ENCODE results near the gene ROMO1.
A peak's percentile ranks its signal among the peaks of the same experiment; 100 is the strongest.
"Not testable (repeated sequence)": the region's sequence is repeated elsewhere in the genome, so short reads cannot be mapped to it uniquely, and the experiment has no call there.

The ROMO1 gene

GRCh38 chr20:35729836-35730582 is 30.8 kb downstream of the ROMO1 start:
- no peak for DNase-seq (ENCODE audit: low read depth, low spot score)

- no peak for DNase-seq (ENCODE audit: low read depth, low spot score)
Observed at GRCh38 chr20:35730583-35731468, 31.6 kb downstream of the ROMO1 start.

GRCh38 chr20:35731469-35731788 is 32.2 kb downstream of the ROMO1 start:
- DNase-seq (ENCODE audit: low read depth, low spot score) = no peak

- DNase-seq (ENCODE audit: low read depth, low spot score) = no peak
Observed at GRCh38 chr20:35731862-35732643, 32.8 kb downstream of the ROMO1 start.

GRCh38 chr20:35732644-35732982 is 33.4 kb downstream of the ROMO1 start:
- DNase-seq (ENCODE audit: low read depth, low spot score) = no peak

- no peak for DNase-seq (ENCODE audit: low read depth, low spot score)
Observed at GRCh38 chr20:35734374-35734773, 35.2 kb downstream of the ROMO1 start.

GRCh38 chr20:35734777-35735649 is 35.8 kb downstream of the ROMO1 start:
- DNase-seq (ENCODE audit: low read depth, low spot score) = no peak

GRCh38 chr20:35735826-35736470 is 36.7 kb downstream of the ROMO1 start:
- no peak for DNase-seq (ENCODE audit: low read depth, low spot score)

- no peak for DNase-seq (ENCODE audit: low read depth, low spot score)
Observed at GRCh38 chr20:35737865-35738333, 38.7 kb downstream of the ROMO1 start.

- DNase-seq (ENCODE audit: low read depth, low spot score) = no peak
Observed at GRCh38 chr20:35738410-35739179, 39.4 kb downstream of the ROMO1 start.

GRCh38 chr20:35739294-35740163 is 40.3 kb downstream of the ROMO1 start:
- DNase-seq (ENCODE audit: low read depth, low spot score) = no peak

- peak; percentile 100 for DNase-seq (ENCODE audit: low read depth, low spot score)
Observed at GRCh38 chr20:35741892-35742740, 42.9 kb downstream of the ROMO1 start, which contains the start of gene RBM39. RBM39 (minus strand) TSS chr20:35742260; CDS start chr20:35740874, 1,386 bp downstream.

GRCh38 chr20:35742741-35743523 is 43.7 kb downstream of the ROMO1 start:
- no peak for DNase-seq (ENCODE audit: low read depth, low spot score)

GRCh38 chr20:35743693-35744491 is 44.7 kb downstream of the ROMO1 start:
- no peak for DNase-seq (ENCODE audit: low read depth, low spot score)

- DNase-seq (ENCODE audit: low read depth, low spot score) = not testable (repeated sequence)
Observed at GRCh38 chr20:35744492-35744841, 45.3 kb downstream of the ROMO1 start.
